ENCODE results near the gene SYT11.
A peak's percentile ranks its signal among the peaks of the same experiment; 100 is the strongest.
"Not testable (repeated sequence)": the region's sequence is repeated elsewhere in the genome, so short reads cannot be mapped to it uniquely, and the experiment has no call there.

SYT11 gene, protein sequence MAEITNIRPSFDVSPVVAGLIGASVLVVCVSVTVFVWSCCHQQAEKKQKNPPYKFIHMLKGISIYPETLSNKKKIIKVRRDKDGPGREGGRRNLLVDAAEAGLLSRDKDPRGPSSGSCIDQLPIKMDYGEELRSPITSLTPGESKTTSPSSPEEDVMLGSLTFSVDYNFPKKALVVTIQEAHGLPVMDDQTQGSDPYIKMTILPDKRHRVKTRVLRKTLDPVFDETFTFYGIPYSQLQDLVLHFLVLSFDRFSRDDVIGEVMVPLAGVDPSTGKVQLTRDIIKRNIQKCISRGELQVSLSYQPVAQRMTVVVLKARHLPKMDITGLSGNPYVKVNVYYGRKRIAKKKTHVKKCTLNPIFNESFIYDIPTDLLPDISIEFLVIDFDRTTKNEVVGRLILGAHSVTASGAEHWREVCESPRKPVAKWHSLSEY

DNA sequence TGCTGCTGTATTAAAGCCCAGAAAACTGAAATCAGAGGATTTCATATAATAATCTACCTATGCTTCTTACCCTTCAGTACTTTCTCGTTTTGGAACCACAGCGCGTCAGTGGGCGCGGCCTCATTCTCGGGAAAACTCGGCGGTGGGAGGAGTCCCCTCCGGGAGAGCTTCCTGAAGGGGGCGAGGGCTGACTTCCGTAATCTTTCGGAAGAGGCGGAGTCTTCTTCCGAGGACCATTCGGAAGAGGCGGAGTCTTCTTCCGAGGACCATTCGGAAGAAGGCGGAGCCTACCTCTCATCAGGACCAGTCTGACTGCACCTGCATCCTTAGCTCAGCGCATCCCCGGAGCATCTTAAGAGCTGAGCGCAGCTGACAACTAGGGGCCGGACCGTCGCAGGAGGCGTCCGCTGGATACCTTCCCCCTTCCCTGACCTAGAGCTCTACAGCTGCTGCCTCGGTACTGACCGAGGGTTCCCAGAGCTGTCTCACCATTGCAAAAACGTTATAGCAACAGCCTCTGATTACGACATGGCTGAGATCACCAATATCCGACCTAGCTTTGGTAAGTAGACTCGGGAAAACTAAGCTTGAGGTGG, at the start of gene SYT11:
SYT11 (plus strand) TSS at position 334 of the 596 bp plus-strand sequence; CDS start at position 529, 195 bp downstream.
- peak; percentile 99 to 100 for DNase-seq

DNA sequence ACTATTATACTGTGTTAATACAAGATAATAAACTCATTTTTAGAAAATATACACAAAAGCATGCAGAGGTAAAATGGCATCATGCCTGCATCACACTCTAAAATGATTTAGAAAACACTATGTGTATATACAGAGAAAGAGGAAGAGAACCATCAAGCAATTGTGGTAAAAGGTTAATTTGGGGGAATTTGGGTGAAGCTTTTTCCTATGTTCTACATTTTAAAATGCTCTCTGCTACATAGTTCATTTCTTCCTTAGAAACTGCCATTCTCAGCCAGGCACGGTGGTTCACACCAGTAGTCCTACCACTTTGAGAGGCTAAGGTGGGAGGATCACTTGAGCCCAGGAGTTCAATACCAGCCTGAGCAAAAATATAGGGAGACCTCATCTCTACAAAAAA, 46.5 kb upstream of the SYT11 start:
- no peak for DNase-seq

DNA sequence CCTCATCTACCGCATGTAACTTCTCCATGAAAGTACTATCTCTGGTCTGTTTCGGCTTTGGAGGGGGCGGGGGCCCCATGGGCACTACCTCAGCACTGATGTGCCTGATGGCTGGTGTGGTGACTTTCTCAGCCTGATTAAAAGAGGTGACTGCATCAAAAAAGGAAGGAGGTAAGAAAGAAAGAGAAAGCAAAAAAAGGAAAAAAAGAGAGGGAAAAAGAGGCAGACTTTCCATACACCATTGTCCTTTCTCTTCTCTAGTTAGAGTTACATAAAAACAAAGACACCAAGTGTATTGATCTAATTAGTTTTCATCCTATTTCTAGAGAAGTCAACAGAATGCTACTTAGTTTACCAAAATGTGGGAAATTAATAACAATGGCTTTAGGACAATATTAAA, 45.7 kb upstream of the SYT11 start:
- DNase-seq = no peak

DNA sequence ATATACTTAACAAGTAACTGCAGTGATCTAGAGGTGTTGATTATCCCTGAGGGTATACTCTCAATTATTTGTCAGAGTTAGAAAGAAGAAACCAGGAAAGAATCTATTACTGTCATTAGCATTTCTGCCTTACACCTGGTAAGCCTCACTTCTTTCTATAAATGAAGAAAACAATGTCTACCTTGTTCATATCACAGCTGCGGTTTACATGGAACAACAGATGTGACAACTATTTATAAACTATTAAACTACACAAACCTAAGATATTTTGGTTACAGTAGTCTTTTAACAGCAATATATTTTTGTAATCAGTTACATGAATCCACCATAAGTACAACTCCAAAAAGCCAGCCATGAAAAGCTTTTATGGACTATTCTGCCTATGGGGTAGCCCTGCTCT, 43.0 kb upstream of the SYT11 start:
- no peak for DNase-seq

DNA sequence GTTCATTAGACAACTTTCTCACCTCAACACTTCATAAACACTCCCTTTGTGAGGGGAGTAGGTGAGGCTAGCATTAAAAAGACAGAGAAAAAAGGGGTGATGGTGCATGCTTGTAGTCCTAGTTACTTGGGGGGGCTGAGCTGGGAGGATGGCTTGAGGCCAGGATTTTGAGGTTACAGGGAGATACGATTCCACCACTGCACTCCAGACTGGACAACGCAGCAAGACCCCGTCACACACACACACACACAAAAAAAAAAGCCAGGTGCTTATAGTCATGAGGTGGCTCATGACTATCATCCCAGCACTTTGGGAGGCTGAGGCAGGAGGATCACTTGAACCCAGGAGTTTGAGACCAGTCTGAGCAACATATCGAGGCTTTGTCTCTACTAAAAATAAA, 31.9 kb upstream of the SYT11 start:
- DNase-seq = no peak

DNA sequence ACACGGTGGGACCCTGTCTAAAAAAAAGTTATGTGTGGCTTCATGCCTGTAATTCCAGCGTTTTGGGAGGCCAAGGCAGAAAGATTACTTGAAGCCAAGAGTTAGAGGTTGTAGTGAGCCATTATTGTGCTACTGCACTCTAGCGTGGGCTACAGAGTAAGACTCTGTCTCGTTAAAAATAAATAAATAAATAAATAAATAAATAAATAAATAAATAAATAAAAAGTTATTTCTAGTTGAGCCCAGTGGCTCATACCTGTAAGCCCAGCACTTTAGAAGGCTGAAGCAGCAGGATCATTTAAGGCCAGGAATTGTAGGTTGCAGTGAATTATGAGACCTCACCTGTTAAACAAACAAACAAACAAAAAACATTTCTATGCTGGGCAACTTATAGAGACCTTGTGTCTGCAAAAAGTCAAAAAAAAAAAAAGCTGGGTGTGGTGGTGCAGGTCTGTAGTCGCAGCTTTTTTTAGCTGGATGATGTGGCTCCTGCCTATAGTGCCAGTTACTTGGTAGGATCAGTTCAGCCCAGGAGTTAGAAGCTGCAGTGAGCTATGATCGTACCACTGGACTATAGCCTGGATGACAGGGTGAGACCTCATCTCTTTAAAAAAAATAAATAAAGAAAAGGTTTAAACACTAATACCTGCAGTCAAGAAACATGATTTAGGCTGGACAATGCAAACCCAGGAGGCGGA, 27.9 kb upstream of the SYT11 start:
- DNase-seq = no peak

DNA sequence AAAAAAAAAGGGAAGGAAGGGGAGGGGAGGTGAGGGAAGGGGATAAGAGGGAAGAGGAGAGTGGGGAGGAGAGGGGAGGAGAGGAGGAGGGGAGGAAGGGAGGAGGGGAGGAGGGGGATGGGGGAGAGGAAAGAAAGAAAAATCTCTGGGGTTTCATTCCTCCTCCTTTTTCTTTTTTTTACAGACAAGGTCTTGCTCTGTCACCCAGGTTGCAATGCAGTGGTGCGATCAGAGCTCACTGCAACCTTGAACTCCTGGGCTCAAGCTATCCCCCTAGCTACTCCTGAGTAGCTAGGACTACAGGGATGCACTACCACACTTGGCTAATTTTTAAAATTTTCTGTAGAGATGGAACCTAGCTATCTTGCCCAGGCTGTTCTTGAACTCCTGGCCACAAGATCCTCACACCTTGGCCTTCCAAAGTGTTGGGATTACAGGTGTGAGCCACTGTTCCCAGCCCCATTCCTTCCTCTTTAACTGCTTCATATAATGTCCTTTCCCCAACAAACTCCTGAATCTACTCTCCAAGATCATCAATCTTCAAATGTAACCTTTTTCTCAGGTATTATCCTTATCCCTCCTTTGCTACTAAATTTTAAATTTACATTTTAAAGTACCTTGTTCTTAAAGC, 25.6 kb upstream of the SYT11 start:
- DNase-seq = no peak

DNA sequence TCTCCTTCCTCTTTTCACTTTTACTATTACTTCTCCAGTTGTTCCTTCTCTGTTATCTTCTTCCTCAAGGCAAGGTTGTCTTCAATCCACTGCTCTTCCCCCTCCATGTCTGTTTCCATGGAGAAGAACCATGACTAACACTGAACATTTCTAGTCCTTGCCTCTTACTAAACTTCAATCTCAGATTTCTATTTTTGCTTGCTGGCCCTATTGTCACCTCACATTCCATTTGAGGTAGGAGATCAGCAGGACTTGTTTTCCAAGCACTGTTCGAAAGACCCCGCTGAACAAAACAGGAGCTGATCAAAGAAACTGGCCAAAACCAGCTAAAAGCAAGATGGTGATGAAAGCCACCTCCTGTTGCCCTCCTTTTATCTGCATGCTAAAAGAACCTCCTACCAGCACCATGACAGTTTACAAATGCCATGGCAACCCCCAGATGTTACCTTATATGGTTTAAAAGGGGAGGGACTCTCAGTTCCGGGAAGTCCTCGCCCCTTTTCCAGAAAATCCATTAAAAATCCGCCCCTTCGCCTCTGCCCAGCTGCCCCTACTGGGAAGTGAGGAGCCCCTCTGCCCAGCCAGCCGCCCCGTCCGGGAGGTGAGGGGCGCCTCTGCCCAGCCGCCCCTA, 25.0 kb upstream of the SYT11 start:
- no peak for DNase-seq

DNA sequence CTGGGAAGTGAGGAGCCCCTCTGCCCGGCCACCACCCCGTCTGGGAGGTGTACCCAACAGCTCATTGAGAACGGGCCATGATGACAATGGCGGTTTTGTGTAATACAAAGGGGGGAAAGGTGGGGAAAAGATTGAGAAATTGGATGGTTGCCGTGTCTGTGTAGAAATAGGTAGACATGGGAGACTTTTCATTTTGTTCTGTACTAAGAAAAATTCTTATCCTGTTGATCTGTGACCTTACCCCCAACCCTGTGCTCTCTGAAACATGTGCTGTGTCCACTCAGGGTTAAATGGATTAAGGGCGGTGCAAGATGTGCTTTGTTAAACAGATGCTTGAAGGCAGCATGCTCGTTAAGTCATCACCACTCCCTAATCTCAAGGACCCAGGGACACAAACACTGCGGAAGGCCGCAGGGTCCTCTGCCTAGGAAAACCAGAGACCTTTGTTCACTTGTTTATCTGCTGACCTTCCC, 24.4 kb upstream of the SYT11 start:
- DNase-seq = not testable (repeated sequence)

DNA sequence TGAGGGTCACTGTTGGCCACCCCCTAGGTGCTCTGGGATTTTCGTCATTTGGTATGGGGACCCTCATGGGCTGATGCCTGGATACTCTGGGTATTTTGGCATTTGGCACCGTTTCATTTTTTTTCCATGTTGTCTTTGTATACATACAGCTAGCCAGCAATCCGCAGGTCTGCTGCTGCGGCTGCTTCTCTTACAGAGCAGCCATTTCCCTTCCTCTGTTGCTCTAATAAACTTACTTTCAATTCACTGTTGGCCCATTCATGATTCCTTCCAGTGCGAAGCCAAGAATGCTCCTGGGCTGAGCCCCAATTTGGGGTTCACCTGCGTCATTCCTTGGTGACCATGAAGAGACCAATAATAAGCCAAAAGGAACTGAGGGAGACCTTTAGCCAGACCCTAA, 23.8 kb upstream of the SYT11 start:
- no peak for DNase-seq

DNA sequence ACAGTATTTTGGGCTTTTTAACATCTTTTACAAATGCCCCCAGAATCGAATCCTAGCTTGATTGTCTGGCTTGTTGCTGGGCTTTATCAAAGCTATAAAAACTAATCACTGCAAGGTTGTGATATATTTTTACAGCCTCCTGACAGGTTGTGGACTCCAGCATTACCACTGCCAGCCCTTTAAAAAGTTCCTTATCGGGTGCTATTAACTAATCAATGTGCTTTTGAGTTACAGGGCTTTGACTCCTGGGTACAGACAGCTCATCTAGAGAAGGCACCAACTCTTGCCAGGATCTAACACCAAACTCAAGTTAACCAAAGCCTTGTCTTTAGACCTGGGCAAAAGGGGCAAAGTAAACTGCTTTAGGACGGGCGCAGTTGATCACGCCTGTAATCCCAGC, 19.0 kb upstream of the SYT11 start:
- DNase-seq = no peak

DNA sequence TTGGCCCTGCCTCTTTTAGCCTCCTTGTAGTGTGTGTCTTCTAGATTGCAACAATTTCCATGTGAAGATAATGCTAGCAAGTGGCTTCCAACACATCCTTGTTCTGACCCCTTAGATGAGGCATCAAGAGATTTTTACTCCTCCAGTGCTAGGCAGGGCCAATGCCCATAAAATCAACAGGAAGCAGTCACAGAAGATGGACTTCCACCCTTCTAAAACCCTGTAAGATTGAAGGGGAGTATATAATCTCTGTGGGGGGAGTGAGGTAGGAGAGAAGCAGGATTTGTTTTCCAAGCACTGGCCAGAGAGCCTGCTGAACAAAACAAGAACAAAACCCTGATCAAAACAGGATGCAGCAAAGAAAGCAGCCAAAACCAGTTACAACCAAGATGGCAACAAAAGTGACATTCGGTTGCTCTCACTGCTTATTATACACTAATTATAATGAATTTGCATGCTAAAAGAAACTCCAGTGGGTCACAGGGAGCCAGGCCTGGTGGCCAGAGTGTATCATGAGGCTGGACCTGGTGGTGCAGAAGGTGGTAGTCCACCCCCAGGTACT, 14.4 kb upstream of the SYT11 start:
- no peak for DNase-seq

DNA sequence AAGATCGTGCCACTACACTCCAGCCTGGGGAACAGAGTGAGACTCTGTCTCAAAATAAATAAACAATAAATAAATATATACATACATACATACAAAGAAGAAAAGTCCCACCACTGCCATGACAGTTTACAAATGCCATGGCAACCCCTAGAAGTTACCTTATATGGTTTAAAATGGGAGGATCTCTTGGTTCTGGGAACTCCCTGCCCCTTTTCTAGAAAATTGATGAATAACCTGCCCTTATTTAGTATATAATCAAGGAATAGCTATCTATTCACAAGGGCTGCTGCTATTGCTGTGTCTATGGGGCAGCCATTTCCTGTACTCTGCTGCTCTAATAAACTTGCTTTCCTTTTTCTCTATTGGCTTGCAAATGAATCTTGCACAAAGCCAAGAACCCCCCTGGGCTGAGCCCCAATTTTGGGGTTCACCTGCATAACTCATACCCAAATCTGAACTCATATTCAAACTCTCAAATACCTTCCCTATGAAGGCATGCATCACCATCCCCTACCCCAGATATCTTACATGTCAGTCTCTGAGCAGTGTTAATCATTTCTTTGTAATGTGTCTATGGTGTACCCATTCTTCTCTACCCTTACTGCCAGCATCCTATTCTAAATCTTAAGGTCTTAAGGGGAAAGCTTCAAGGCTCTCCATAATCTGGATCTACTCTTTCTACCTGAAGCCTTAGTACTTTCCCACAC, 11.4 kb upstream of the SYT11 start:
- no peak for DNase-seq

DNA sequence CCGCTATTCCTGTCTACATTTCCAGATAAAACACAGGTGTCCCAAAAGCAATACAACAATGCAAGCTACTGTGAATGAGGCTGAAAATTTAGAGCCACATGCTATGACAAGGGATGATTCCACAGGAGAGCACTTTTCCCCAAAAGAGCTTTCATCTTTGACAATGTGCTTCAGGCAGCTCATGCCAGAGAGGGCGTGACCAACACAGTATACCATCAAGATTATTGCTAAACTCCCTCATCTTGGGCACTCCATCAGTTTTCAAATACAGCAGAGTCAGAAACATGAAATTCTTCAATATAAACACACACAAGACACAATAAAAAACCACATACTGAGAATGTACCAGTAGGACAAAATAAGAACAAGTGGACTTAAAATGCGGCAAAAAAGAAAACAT, 9.0 kb upstream of the SYT11 start:
- no peak for DNase-seq

DNA sequence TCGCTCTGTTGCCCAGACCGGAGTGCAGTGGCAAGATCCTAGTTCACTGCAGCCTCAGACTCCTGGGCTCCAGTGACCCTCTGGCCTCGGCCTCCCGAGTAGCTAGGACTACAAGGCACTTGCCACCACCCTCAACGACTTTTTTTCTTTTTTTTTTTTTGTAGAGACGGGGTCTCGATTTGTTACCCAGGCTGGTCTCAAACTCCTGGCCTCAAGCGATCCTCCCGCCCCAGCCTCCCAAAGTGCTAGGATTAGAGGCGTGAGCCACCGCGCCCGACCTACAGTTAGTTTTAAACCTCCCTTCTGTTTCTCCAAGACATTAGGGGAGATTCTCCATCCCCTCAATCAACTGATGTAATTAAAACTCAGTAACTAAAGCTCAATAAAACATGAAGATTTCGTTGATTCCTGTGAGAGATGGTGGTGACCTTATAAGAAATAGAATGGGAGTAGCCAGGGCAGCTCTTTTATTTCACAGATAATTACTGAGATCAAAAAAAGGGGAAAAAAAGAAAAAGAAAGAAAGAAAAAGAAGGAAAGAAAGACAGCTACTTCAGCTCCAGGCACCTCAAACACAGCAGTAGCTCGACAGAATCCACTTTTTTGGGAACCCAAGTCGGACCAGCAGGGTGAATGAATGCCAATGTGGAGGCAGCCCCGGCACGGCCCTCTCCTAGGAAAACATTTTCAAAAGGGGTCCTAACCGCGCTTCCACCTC, 3.0 kb upstream of the SYT11 start:
- DNase-seq = no peak

DNA sequence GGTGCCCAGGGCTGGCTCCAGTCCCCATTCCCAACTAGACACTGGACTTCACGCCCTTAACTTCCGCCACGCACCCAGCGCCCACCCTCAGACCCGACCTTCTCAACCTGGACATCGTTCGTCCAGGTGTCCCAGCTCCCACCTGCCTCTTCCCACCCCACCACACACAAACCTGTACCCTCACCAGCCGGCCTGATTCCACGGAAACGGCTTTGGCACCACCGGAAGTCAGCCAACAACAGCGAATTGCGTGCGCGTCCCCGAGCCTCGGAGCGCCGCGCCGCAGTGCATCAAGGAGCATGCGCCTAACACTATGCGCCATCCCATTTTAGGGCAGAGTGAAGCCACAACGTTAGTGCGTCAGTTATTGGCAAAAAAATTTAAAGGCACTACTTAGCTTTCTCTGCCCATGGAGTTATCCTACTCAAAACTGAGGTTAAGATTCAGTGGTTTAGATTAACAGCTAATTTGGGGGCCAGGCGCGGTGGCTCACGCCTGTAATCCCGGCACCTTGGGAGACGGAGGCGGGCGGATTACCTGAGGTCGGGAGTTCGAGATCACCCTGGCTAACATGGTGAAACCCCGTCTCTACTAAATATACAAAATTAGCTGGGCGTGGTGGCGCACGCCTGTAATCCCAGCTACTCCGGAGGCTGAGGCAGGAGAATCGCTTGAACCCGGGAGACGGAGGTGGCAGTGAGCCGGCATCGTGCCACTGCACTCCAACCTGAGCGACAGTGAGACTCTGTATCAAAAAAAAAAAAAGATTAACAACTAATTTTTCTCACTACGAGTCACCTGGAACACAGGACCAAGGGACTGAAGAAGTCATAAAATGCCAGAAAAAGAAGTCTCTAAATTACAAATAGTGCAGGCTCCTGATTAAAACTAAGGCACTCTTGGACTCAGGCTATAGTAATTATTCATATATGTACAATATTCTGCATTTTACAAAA, 2.1 kb upstream of the SYT11 start, which contains the start of gene GON4L:
GON4L (minus strand) TSS at position 240 of the 956 bp plus-strand sequence. CDS start 3,434 bp downstream, outside the sequence.
- DNase-seq = peak; percentile 97 to 99

DNA sequence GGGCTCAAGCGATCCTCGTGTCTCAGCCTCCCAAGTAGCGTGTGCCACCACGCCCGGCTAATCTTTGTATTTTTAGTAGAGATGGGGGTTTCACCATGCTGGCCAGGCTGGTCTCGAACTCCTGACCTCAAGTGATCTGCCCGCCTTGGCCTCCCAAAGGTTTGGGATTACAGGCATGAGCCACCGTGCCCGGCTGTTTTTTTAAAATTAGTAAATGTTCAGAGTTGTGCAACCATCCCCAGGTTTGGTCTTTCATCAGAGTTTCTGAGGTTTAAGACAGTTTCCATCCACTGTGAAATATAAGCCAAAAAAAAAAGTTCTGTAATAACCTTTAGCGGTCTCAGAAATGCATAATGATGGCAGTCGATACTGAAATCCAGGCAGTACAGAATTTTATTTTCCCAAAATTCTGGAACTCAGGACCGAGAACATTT, 550 bp upstream of the SYT11 start:
- DNase-seq = peak in 1 of 2 experiments; percentile 58

DNA sequence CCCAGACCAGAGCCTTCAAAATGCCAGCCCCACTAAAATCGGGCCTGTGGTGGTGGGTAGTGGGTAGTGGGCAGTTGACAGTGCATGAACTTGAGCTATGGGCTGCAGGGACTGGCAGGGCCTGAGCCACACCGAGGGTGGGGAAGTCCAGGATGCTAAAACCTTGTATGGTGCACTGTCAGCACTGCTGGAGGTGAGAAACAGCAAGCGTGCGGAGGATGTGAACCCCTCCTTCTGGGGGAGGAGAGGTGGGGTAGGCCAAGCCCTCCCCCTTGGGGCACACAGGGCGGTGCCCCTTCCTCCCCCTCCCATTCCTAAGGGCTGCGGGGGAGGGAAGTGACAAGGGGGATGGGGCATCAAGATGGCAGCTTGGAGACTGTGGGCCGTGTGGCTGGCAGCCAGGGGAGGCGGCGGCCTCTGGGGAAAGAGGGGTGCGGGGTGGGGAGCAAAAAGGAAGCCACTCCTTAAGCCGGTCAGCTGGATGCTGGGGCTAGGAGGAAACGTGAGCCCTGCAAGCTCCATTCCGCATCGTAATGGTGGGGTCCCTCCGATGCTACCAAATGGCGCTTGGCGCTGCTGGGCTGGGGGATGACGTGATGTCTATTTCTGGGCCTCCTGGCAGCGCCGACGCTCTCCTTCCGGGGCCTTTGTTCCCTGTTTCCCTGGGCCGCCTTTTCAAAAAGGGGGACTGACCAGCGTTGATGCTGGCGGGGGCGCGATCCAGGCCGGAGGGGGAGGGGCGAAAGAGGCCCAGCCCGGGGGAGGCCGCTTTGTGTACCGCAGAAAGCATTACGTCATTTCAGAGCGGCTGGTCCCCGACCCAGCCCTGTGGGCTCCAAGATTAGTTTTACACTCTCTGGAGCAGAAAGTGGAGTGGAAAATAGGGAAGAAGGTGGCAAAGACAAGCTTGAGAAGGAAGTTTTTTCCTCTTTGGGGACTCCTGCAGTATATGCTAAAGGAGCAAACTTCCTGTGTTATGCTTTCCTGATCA, 809 bp downstream of the SYT11 start:
- DNase-seq = peak; percentile 69 to 86

All from NCI-H526 (cell line).